Measurements from ENCODE around the gene YPEL5. TPM values are rescaled to one million over a fixed set of nuclear protein-coding genes. Genes with fewer than 3 reads are reported as not detected.

YPEL5 gene
- total and polyA plus RNA-seq, 10 of the 15 experiments (the other 5 are each of a cell fraction or from before 2014, with no cell fraction given) = 18.8 to 47.3 (median 21.7) TPM

- no peak overlapping the region for H3K27ac ChIP-seq (ENCODE audit: control insufficient read depth, insufficient read depth)
- in situ Hi-C loops (cut with MboI) = no loop called here
- H2AFZ ChIP-seq (ENCODE audit: control insufficient read depth, low read depth, low read length) = no peak overlapping the region
- H3K4me1 ChIP-seq (ENCODE audit: control insufficient read depth, insufficient read depth, low read length) = no peaks in the 10 kb centered on the region
- no peaks in the 10 kb centered on the region for H4K20me1 ChIP-seq (ENCODE audit: control insufficient read depth, insufficient read depth)
- intact Hi-C loops (cut with micrococcal nuclease; ENCODE audit: unreplicated experiment) = no loop called here
- H3K36me3 ChIP-seq (ENCODE audit: control insufficient read depth in 2 of 2, insufficient read depth in 2 of 2, low read length in 1 of 2) = no peaks in the 10 kb centered on the region
- DNase-seq (ENCODE audit: low read depth, low spot score) (no peak), FAIRE-seq (no peak), ATAC-seq (no peak)
- no peak overlapping the region for H3K9ac ChIP-seq (ENCODE audit: control insufficient read depth, insufficient read depth, low read length)
- 70% methylated on average over 10 of the region's 10 CpGs for WGBS (ENCODE audit: insufficient coverage, insufficient replicate concordance, low lambda C conversion rate, missing lambda C conversion rate)
- H3K79me2 ChIP-seq (ENCODE audit: control insufficient read depth, insufficient read depth, low read length) = no peaks in the 10 kb centered on the region
- SMC1A ChIA-PET (ENCODE audit: uncharacterized antibody, unreplicated experiment) = interaction anchor here (0.8 kb wide), 1 partner anchor 22 kb away, joined by 3 read pairs; no protein-coding TSS in a partner anchor
- H3K4me3 ChIP-seq = no peak overlapping the region
- no TSS peak for BruUV-seq (replicated peaks)
- no peak for TF ChIP-seq HDAC6 (IDR thresholded peaks at IDR 0.05; ENCODE audit: unreplicated experiment)
- no peak for TF ChIP-seq HSF1 (IDR thresholded peaks at IDR 0.05; ENCODE audit: low read depth, low read length)
- no peak for TF ChIP-seq MTA2 (IDR thresholded peaks at IDR 0.05; ENCODE audit: low read depth)
- TF ChIP-seq IRF3 (IDR thresholded peaks at IDR 0.05) = no peak
- no peak for TF ChIP-seq ATF2 (IDR thresholded peaks at IDR 0.05; ENCODE audit: low read length)
- no peaks in the 10 kb centered on the region; a peak in 1 of 4 replicates for H3K27me3 ChIP-seq (replicated peaks in 1 of 2; ENCODE audit: control insufficient read depth in 2 of 2, insufficient read depth in 2 of 2, low read length in 1 of 2)
- no peaks in the 10 kb centered on the region for H3K9me3 ChIP-seq (replicated peaks; ENCODE audit: control insufficient read depth, insufficient read depth, low read length)
- CTCF ChIA-PET = interaction anchor here (1.1 to 6.3 kb wide), 3 partner anchors 23 to 189 kb away, joined by 3 to 85 read pairs (median 15); no protein-coding TSS in a partner anchor
- POLR2A ChIA-PET = no interaction called here
- no peak overlapping the region for H3K4me2 ChIP-seq (ENCODE audit: control insufficient read depth, insufficient read depth)
- RAD21 ChIA-PET (ENCODE audit: unreplicated experiment) = interaction anchor here (0.6 to 3.4 kb wide), 2 partner anchors 22 to 34 kb away, joined by 3 to 13 read pairs; no protein-coding TSS in a partner anchor
Observed at GRCh38 chr2:30112561-30112960, 34.2 kb upstream of the YPEL5 start.

All from GM12878 (cell line).